ENCODE data around the gene PRDM16.

DNA sequence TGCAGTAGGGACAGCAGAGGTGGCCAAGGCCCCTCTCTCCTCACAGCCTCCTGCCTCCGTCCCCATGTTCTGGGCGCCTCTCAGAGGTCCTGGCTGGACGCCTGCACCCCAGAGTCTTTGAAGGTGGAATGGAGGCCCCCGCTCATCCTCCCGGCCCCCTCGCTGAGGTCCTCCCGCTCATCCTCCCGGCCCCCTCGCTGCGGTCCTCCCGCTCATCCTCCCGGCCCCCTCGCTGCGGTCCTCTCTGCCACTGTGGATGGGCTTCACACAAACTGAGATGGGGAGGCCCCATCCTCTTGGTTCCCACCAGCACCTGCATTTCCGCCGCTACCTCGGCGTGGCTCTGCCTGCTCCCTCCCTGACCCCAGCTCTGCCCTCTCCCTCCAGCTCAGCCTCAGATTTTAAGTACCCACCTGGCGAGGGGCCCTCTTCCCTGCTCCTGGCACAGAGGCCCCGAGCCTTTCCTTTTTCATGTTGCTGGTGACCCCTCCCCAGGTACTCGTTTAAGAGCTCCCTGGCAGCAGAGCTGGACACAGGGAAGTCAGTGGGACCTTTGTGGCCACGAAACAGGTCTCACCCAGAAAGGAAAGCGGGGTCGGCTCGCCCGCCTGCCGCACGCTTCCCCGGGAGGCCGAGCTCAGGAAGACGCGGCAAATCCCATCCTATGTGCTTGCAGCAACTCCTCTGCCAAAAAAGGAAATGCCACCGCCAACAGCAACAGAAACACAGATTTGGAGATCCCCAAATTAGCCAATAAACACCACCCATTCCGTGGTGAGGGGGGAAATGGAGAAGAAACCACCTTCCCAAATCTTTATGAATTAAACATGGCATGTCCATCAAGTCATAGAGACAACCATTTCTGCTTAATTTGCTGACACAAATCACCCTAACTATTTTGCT lies 143.7 kb downstream of the PRDM16 start:
- TF ChIP-seq, protein P1, sequence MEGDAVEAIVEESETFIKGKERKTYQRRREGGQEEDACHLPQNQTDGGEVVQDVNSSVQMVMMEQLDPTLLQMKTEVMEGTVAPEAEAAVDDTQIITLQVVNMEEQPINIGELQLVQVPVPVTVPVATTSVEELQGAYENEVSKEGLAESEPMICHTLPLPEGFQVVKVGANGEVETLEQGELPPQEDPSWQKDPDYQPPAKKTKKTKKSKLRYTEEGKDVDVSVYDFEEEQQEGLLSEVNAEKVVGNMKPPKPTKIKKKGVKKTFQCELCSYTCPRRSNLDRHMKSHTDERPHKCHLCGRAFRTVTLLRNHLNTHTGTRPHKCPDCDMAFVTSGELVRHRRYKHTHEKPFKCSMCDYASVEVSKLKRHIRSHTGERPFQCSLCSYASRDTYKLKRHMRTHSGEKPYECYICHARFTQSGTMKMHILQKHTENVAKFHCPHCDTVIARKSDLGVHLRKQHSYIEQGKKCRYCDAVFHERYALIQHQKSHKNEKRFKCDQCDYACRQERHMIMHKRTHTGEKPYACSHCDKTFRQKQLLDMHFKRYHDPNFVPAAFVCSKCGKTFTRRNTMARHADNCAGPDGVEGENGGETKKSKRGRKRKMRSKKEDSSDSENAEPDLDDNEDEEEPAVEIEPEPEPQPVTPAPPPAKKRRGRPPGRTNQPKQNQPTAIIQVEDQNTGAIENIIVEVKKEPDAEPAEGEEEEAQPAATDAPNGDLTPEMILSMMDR (IDR thresholded peaks at IDR 0.05): no peak
- no peak for TF ChIP-seq POLR2A (IDR thresholded peaks at IDR 0.05)

Data from thyroid gland (tissue), 4 donors.